PC-3 (cell line): ENCODE data around the gene OPTC.

ENCODE experiments used
- EZH2phosphoT487 ChIP-seq: fragments of 300-600 bp; sonication (generic); IDR thresholded peaks from 2 replicates; pipeline ENCODE4 v1.6.1; 2018; ENCODE audit warnings: mild to moderate bottlenecking, antibody characterized with exemption, low read length, borderline replicate concordance
- TF ChIP-seq, protein P1 (sequence below): fragments of 300-600 bp; sonication (generic); conservative IDR thresholded peaks from 2 replicates; pipeline ENCODE4 v1.5.1; 2017; ENCODE audit warnings: antibody characterized with exemption, low read depth, mild to moderate bottlenecking, low read length

DNA sequence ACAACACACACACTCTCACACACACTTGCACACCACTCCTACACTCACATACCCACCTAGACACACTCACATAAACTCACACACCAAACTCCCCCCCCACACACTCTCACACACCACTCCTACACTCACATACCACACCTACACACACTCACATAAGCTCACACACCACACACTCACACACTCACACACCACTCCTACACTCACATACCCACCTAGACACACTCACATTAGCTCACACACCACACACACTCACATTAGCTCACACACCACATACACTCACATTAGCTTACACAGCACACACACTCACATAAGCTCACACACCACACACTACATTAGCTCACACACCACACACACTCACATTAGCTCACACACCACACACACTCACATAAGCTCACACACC, 33.1 kb downstream of the OPTC start:
- TF ChIP-seq, protein P1, sequence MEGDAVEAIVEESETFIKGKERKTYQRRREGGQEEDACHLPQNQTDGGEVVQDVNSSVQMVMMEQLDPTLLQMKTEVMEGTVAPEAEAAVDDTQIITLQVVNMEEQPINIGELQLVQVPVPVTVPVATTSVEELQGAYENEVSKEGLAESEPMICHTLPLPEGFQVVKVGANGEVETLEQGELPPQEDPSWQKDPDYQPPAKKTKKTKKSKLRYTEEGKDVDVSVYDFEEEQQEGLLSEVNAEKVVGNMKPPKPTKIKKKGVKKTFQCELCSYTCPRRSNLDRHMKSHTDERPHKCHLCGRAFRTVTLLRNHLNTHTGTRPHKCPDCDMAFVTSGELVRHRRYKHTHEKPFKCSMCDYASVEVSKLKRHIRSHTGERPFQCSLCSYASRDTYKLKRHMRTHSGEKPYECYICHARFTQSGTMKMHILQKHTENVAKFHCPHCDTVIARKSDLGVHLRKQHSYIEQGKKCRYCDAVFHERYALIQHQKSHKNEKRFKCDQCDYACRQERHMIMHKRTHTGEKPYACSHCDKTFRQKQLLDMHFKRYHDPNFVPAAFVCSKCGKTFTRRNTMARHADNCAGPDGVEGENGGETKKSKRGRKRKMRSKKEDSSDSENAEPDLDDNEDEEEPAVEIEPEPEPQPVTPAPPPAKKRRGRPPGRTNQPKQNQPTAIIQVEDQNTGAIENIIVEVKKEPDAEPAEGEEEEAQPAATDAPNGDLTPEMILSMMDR, result no peak
- no peak for TF ChIP-seq EZH2phosphoT487
